Endothelial cell of umbilical vein (primary cell): ENCODE results near the gene CXXC5. TPM values are rescaled to one million over a fixed set of nuclear protein-coding genes. Genes with fewer than 3 reads are reported as not detected.

ENCODE experiments used
- BruUV-seq: library from RNA; stranded (reverse); fragments of 400-500 nt; replicated peaks from 2 replicates; lab custom pipeline; 2021; lab: Mats Ljungman, UMichigan
- CTCF ChIA-PET: fragments of 300-600, 350-600 bp; sonication (Branson Sonifier 250); formaldehyde crosslinking; loops from one replicate; lab custom pipeline; 2021; ENCODE audit warnings: antibody characterized with exemption, inconsistent platforms; lab: Charles Lee
- POLR2A ChIA-PET: fragments of 300-600, 350-600 bp; sonication (Branson Sonifier 250); formaldehyde crosslinking; loops from one replicate; lab custom pipeline; 2021; ENCODE audit warnings: antibody characterized with exemption, inconsistent platforms; lab: Charles Lee
- DNase-seq: peaks from one replicate; pipeline ENCODE4 v3.0.0-alpha.2; 2011; ENCODE audit warnings: low read depth, low spot score
- FAIRE-seq: peaks from 2 replicates; lab custom pipeline; 2011; peaks lifted over from hg19 to GRCh38; lab: Jason Lieb, UNC
- H2AFZ ChIP-seq: 2 replicates; pipeline ENCODE4 v1.6.0; 2012; ENCODE audit warnings: low read depth, low read length, control low read depth, inconsistent platforms
- H3K27ac ChIP-seq: 2 replicates; pipeline ENCODE4 v1.5.1; 2011; ENCODE audit warnings: low read depth, mild to moderate bottlenecking, control low read depth, low read length, moderate library complexity; ENCODE audit not compliant: insufficient read depth
- H3K27me3 ChIP-seq, 2 experiments: 2 replicates each; pipeline versions ENCODE4 v1.6.0 to v1.6.1; 2011; ENCODE audit warnings: low read length in 2 of 2, mixed read lengths in 1 of 2; ENCODE audit not compliant: control insufficient read depth in 2 of 2, insufficient read depth in 2 of 2
- H3K36me3 ChIP-seq, 2 experiments: 2 replicates in 1 of 2; 3 replicates in 1 of 2; pipeline ENCODE4 v1.5.1; 2011; ENCODE audit warnings: low read length in 2 of 2, mild to moderate bottlenecking in 1 of 2, moderate library complexity in 1 of 2; ENCODE audit not compliant: control insufficient read depth in 2 of 2, insufficient read depth in 2 of 2; ENCODE audit errors: extremely low read depth in 1 of 2
- H3K4me1 ChIP-seq: 3 replicates; pipeline ENCODE4 v1.5.1; 2011; ENCODE audit warnings: mild to moderate bottlenecking, low read length; ENCODE audit not compliant: control insufficient read depth, insufficient read depth; ENCODE audit errors: extremely low read depth
- H3K4me2 ChIP-seq: 2 replicates; pipeline ENCODE4 v1.6.1; 2011; ENCODE audit warnings: low read length, control low read depth, mixed read lengths; ENCODE audit not compliant: insufficient read depth
- H3K4me3 ChIP-seq, 3 experiments: fragments of 200-600 bp in 1 of 3; sonication (generic), shearing (Covaris generic) in 1 of 3; replicated peaks in 1 of 3; 2 replicates each; pipeline ENCODE4 v1.5.1; 2011 to 2016; ENCODE audit warnings: control low read depth in 3 of 3, low read length in 3 of 3, mild to moderate bottlenecking in 2 of 3, inconsistent platforms in 1 of 3, low read depth in 1 of 3, moderate library complexity in 1 of 3; ENCODE audit not compliant: insufficient read depth in 1 of 3
- H3K79me2 ChIP-seq: 2 replicates; pipeline ENCODE4 v1.6.0; 2012; ENCODE audit warnings: low read length, inconsistent platforms; ENCODE audit not compliant: control insufficient read depth, insufficient read depth
- H3K9ac ChIP-seq: replicated peaks from 2 replicates; pipeline ENCODE3; 2011; ENCODE audit warnings: low read length, control low read depth; ENCODE audit not compliant: insufficient read depth; ENCODE audit errors: extremely low read depth
- H3K9me1 ChIP-seq: replicated peaks from 3 replicates; pipeline ENCODE4 v1.6.0; 2011; ENCODE audit warnings: mild to moderate bottlenecking, low read length; ENCODE audit not compliant: control insufficient read depth, insufficient read depth; ENCODE audit errors: extremely low read depth
- H3K9me3 ChIP-seq: replicated peaks from 2 replicates; pipeline ENCODE4 v1.5.1; 2012; ENCODE audit warnings: low read length, inconsistent platforms; ENCODE audit not compliant: control insufficient read depth, insufficient read depth
- H4K20me1 ChIP-seq: replicated peaks from 2 replicates; pipeline ENCODE3; 2011; ENCODE audit warnings: mild to moderate bottlenecking, low read length; ENCODE audit not compliant: control insufficient read depth, insufficient read depth; ENCODE audit errors: extremely low read depth
- FOS ChIP-seq: IDR thresholded peaks from 2 replicates; pipeline ENCODE4 v1.6.1; 2011; ENCODE audit warnings: mild to moderate bottlenecking, low read length, moderate library complexity, borderline replicate concordance; ENCODE audit not compliant: insufficient read depth
- GATA2 ChIP-seq: IDR thresholded peaks from 2 replicates; pipeline ENCODE4 v1.7.0; 2011; ENCODE audit warnings: low read depth, mild to moderate bottlenecking, moderate library complexity, mixed read lengths, low read length; ENCODE audit not compliant: insufficient read length, insufficient read depth
- JUN ChIP-seq: IDR thresholded peaks from 2 replicates; pipeline ENCODE4 v1.6.1; 2011; ENCODE audit warnings: borderline replicate concordance, low read depth; ENCODE audit not compliant: insufficient read length, insufficient read depth
- dilution Hi-C: fragments of 300-500 bp; cut with MboI; formaldehyde crosslinking; loops from one replicate; pipeline ENCODE4 v1.15.0; 2019; ENCODE audit warnings: low sequenced_read_pairs; ENCODE audit not compliant: extremely low pct_ligation_motif_present
- intact Hi-C: fragments of 100-400 bp; cut with micrococcal nuclease; formaldehyde crosslinking; loops from one replicate; pipeline ENCODE4 v1.10.0; 2022
- polyA plus RNA-seq, 4 experiments: library from polyadenylated mRNA; depleted of rRNA in 3 of 4; stranded (reverse) in 3 of 4; unstranded in 1 of 4; fragments of >200 nt; gene quantifications; 2 replicates each; pipeline versions ENCODE4 v1.2.1 to v1.2.3, GENCODE V29; 2011 to 2012; ENCODE audit warnings: missing spikeins in 1 of 4
- total RNA-seq: library from RNA; stranded (reverse); gene quantifications from 2 replicates; pipeline ENCODE4 v1.2.3, GENCODE V29; 2021
- TF ChIP-seq, protein P1 (sequence below), 2 donors: IDR thresholded peaks; 1 replicate in 1 of 2; 2 replicates in 1 of 2; pipeline ENCODE4 v1.5.1; 2011; ENCODE audit warnings: low read length in 2 of 2, mild to moderate bottlenecking in 2 of 2, moderate library complexity in 2 of 2, control low read depth in 1 of 2, inconsistent platforms in 1 of 2, low read depth in 1 of 2; ENCODE audit not compliant: insufficient read depth in 1 of 2; ENCODE audit errors: extremely low read depth in 1 of 2

The CXXC5 gene
- total and polyA plus RNA-seq, 2 donors (not counting 3 experiments of a cell fraction or from before 2014, with no cell fraction given), result 2.7 to 5.5 TPM

GRCh38 chr5:139686706-139687441 is 38.7 kb downstream of the CXXC5 start:
- Histone ChIP-seq H3K9me1 (no peaks in the 10 kb centered on the region), H3K27ac (no peak overlapping the region), H3K27me3 (no peaks in the 10 kb centered on the region), H3K9ac (no peak overlapping the region), H3K4me2 (no peak overlapping the region), H3K4me3 (no peak overlapping the region), H3K79me2 (no peaks in the 10 kb centered on the region), H2AFZ (no peak overlapping the region), H3K9me3 (no peaks in the 10 kb centered on the region), H4K20me1 (no peaks in the 10 kb centered on the region), H3K4me1 (no peaks in the 10 kb centered on the region), H3K36me3 (no peaks in the 10 kb centered on the region)
- DNase-seq (no peak), FAIRE-seq (no peak)
- CTCF ChIA-PET, result interaction anchor here (0.7 kb wide), 1 partner anchor 53 kb away, joined by 3 read pairs; no protein-coding TSS in a partner anchor
- POLR2A ChIA-PET, result interaction anchor here (0.6 to 0.9 kb wide), 2 partner anchors 13 to 20 kb away, joined by 3 read pairs; no protein-coding TSS in a partner anchor
- dilution Hi-C loops (no loop called here), intact Hi-C loops (no loop called here)
- no peak for TF ChIP-seq JUN
- TF ChIP-seq, protein P1, sequence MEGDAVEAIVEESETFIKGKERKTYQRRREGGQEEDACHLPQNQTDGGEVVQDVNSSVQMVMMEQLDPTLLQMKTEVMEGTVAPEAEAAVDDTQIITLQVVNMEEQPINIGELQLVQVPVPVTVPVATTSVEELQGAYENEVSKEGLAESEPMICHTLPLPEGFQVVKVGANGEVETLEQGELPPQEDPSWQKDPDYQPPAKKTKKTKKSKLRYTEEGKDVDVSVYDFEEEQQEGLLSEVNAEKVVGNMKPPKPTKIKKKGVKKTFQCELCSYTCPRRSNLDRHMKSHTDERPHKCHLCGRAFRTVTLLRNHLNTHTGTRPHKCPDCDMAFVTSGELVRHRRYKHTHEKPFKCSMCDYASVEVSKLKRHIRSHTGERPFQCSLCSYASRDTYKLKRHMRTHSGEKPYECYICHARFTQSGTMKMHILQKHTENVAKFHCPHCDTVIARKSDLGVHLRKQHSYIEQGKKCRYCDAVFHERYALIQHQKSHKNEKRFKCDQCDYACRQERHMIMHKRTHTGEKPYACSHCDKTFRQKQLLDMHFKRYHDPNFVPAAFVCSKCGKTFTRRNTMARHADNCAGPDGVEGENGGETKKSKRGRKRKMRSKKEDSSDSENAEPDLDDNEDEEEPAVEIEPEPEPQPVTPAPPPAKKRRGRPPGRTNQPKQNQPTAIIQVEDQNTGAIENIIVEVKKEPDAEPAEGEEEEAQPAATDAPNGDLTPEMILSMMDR (IDR thresholded peaks at IDR 0.05; ENCODE audit: extremely low read depth in 1 of 2, insufficient read depth in 1 of 2, low read depth in 1 of 2, low read length in 2 of 2), result no peak
- TF ChIP-seq GATA2, result no peak
- TF ChIP-seq FOS, result no peak
- no TSS peak for BruUV-seq
